RKO (cell line): ENCODE data around the gene FAM222B.
"Not testable (repeated sequence)": the region's sequence is repeated elsewhere in the genome, so short reads cannot be mapped to it uniquely, and the experiment has no call there.

Experiments
- DNase-seq: peaks from one replicate; pipeline ENCODE4 v3.0.0-alpha.2; 2016; ENCODE audit warnings: low spot score

Gene FAM222B

GRCh38 chr17:28744972-28745785 lies 97.4 kb downstream of the FAM222B start:
- peak; percentile 52 for DNase-seq

DNA sequence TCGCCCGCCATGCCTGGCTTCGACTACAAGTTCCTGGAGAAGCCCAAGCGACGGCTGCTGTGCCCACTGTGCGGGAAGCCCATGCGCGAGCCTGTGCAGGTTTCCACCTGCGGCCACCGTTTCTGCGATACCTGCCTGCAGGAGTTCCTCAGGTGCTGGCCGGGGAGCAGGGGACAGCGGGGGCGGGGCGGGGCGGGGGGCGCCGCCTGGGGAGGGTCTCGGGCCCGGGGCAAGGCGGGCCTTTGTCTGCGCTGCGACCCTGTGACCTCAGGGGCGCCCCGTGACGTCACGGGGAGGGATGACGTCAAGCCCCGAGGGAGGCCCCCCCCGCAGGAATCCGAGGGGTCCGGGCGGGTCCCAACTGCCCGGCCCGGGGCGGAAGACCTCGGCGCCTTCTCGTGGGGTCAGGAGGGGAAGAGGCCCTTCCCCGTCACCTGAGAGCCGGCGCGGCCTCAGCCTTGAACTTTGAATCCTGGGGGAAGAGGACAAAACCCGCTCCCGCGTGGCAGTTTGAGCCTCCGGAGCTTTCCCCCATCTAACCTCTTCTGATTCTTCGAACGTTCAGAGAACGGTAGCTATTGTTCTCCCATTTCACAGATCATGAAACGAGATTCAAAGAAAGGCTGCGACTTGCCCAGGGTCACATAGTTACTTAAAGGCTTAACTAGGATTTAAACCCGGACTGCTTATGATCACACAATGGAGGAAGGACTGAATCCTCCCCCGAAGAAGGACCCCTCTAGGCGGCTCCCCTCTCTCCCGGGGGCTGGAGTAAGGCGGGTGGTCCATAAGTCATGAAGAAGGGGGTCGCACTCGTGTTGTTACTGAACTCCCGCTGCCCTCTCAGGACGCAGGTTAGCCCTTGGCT lies 98.3 kb downstream of the FAM222B start:
- peak; percentile 68 for DNase-seq

DNA sequence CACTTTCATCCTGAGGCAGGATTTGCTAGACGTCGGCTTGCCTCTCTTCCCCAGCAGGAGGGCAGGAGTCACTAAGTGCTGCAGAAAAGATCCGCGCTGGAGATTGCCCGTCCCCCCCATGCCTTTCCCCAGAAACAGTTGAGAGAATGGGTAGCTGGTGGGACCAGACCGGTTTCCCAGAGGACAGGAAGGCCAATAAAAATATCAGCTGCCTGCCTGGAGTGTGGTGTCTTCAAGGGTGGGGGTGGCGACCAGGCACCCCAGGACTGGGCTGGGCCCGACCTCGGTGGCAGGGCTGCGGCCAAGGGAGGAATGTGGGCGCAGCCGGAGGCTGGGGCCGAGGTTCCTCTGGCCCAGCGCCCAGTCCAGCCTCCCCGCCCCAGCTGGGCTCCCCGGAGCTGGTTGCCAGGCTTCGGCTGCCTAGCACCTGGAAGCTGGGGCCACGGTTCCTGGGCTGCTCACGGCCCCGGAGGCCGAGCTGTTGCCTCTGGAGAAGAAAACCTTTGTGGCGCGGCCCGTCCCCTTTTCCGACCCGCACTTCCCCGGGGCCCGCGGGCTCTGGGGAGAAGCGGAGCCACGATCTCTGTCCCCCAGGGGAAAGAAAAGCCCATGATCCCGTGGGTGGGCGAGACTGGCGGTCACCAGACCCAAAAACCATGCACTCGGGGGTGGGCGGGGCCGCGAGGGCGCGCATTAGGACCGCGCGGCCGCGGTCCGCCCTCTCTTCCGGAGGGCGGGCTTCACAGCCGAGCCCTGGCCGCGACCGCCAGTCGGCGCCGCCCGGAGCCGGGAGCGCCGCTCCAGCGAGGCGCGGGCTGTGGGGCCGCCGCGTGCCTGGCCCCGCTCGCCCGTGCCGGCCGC lies 99.1 kb downstream of the FAM222B start, which contains the start of gene TRAF4:
TSS of gene TRAF4 (plus strand) at position 769 of the 861 bp plus-strand sequence. CDS start 102 bp downstream, outside the sequence.
- DNase-seq = peak; percentile 90

GRCh38 chr17:28741358-28742349 lies 100.9 kb downstream of the FAM222B start:
- DNase-seq = no peak

DNA sequence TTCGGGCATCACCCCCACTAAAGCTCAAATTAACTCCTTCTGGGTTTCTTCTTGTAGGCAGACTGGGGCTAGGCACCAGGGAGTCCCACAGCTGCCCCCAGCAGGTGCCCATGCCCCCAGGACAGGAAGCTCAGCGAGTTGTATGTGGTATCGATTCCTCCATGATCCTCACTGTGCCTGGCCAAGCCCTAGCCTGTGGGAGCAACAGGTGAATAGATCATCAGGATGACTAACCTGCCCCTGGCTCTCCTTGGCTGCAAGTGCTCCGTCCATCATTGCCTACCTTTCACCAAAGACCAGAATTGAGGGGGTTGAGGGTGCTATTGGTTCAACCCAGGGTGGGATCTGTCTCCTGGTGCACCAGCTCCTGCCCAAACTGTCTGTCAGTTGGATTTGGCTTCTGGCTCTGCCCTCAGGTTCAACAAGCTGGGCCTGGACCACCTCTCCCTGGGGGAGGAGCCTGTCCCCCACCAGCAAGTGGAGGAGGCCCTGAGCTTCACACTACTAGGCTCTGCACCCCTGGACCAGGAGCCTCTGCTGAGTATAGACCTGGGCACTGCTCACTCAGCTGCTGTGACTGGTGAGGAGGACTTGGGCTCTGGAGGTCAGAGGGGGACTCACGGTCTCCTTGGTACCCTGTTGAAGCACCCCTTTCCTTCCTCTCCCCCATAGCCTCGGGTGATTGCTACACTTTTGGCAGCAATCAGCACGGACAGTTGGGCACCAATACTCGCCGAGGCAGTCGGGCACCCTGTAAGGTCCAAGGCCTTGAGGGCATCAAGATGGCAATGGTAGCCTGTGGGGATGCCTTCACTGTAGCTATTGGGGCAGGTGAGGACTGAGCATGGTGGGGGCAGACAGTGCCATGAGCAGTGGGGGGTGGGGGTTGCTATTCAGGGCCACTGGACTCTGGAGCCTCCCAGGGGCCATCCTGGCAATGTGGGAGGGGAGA lies 101.9 kb downstream of the FAM222B start:
- DNase-seq = no peak

DNA sequence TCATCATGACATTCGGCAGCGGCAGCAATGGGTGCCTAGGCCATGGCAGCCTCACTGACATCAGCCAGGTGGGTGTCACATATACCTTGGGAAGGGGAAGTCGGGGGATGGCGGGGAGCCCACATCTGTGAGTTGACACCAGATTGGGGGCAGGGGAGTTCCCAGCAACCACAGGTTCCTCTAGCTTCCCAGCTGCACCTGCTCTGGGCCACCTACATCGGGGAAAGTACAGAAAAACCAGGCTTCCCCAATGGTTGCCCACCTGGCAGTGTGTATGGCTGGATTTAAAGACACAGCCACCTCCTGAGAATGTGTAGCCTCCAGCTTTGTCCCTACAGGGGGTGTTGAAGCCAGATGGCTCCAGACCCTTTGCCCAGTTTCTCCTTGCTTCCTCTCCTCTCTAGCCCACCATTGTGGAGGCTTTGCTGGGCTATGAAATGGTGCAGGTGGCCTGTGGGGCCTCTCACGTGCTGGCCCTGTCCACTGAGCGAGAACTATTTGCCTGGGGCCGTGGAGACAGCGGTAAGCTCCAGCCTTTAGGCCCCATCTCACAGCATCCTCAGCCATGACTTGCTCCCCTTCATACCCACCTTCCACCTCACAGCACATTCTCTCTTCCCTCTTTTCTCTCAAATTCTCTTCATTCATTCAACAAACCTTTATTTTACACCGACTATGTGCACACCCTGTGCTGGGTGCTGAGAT lies 103.8 kb downstream of the FAM222B start:
- no peak for DNase-seq

DNA sequence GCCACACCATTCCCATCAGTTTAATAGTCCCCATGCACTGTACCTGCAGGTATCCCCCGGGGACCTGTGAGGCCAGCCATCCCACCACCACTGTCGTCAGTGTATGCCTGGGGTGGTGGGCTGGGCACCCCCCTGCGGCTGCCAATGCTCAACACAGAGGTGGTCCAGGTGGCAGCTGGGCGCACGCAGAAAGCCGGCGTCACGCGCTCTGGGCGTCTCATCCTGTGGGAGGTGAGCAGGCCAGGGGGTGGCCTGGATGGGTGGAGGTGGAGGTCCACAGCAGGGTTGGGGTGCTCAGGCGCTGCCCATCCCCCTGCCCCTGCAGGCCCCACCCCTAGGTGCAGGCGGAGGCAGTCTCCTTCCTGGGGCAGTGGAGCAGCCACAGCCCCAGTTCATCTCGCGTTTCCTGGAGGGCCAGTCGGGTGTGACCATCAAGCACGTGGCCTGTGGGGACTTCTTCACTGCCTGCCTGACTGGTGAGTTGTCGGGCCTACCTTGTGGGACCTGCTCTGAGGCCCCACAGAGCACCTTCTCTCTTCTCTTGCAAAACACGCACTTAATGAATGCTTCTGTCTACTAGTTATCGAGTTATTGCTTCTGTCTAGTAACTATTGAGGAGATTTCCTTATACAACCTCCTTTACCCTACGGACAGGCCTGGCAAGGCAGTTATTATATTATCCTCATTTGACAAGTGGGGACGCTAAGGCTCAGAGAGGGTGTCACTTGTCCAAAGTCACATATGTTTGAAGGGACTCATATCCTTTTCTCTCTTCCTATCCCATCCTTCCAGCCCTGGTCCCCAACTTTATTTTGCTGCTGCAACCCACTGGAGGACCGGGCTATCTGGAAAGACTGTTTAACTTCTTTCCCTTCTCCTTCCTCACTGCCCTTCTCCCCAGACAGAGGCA lies 104.6 kb downstream of the FAM222B start:
- DNase-seq = no peak

DNA sequence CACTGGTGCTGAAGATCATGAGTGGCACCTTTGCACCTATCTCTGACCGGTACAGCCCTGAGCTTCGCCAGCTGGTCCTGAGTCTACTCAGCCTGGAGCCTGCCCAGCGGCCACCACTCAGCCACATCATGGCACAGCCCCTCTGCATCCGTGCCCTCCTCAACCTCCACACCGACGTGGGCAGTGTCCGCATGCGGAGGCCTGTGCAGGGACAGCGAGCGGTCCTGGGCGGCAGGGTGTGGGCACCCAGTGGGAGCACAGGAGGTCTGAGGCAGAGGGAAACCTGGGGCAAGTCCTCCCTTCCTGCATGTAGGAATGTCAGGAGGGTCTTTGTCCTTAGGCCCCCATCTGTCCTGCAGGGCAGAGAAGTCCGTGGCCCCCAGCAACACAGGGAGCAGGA lies 105.3 kb downstream of the FAM222B start:
- DNase-seq = no peak

DNA sequence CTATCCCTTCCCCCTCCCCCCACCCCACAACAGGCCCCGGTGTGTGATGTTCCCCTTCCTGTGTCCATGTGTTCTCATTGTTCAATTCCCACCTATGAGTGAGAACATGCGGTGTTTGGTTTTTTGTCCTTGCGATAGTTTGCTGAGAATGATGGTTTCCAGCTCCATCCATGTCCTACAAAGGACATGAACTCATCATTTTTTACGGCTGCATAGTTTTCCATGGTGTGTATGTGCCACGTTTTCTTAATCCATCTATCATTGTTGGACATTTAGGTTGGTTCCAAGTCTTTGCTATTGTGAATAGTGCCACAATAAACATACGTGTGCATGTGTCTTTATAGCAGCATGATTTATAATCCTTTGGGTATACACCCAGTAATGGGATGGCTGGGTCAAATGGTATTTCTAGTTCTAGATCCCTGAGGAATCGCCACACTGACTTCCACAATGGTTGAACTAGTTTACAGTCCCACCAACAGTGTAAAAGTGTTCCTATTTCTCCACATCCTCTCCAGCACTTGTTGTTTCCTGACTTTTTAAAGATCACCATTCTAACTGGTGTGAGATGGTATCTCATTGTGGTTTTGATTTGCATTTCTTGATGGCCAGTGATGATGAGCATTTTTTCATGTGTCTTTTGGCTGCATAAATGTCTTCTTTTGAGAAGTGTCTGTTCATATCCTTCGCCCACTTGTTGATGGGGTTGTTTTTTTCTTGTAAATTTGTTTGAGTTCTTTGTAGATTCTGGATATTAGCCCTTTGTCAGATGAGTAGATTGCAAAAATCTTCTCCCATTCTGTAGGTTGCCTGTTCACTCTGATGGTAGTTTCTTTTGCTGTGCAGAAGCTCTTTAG lies 106.4 kb downstream of the FAM222B start:
- DNase-seq = not testable (repeated sequence)

DNA sequence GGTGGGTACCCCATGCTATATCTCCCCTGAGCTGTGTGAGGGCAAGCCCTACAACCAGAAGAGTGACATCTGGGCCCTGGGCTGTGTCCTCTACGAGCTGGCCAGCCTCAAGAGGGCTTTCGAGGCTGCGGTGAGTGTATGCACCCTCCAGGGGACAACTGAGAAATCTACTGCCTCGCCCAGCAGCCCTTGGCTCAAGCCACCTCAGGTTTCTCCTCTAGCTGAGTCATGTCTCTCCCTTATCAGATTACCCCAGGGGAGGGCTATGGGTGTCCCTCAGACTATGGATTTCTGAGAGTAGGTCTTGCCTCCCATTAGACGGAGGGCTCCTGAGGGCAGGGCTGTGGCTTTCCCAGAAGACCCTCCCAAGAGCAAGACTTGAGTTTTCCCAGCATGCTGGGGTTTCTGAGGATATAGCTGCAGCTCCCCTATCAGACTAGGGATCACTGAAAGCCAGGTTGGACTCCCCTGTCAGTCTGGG lies 107.3 kb downstream of the FAM222B start:
- DNase-seq = no peak

- DNase-seq = no peak
These were observed 107.8 kb downstream of the FAM222B start for GRCh38 chr17:28734712-28735241.

- DNase-seq = no peak
These were observed 109.2 kb downstream of the FAM222B start for GRCh38 chr17:28733346-28733745.

GRCh38 chr17:28729950-28730330 lies 112.7 kb downstream of the FAM222B start:
- no peak for DNase-seq

DNA sequence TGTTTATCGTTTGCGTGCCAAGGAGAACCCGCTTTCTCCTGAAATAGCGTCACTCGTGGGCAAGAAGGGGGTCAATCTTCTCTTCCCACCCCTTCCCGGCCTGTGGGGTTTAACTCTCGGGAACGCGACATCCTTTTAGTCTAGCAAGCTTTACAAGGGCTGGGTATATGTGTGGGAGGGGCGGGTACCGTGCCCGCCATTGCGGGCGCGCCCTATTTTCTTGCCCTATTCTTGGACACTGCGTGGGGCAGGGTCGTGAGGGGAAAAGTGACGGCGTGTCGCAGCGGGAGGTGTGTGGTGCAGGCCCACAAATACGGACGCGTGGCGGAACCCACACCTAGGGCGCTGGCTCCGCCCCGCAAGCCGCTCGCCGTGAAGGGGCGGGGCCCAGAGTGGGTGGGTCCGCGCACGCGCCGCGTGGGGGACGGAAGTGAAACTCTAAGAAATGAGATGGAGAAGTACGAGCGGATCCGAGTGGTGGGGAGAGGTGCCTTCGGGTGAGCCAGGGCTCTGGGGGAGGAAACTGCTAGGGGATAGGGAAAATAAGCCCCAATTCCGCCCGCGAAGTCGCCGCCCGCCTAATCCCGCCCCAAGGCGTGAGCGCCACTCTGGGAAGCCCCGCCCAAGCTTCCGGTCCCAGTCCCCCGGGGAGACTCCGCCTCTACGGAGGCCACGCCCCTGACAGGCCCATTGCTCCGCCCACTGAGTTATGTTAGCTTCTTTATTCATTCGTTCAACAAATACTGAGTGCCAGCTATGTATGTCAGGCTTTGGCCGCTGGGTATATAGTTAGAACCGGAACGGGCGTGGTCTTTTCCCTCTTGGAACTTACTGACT lies 114.0 kb downstream of the FAM222B start, which contains the start of gene NEK8:
TSS of gene NEK8 (plus strand) at position 425 of the 837 bp plus-strand sequence. CDS start at position 451, 26 bp downstream.
- peak; percentile 94 for DNase-seq
